Kidney (tissue), 14 donors: ENCODE data around the gene TEX35. TPM values are rescaled to one million over a fixed set of nuclear protein-coding genes. Genes with fewer than 3 reads are reported as not detected.

ENCODE experiments used
- DNase-seq, 5 donors: peaks; one replicate each; pipeline ENCODE4 v3.0.0-alpha.2; 2013 to 2020
- FAIRE-seq: peaks from 2 replicates; lab custom pipeline; 2012; peaks lifted over from hg19 to GRCh38; lab: Jason Lieb, UNC
- H3K27ac ChIP-seq, 2 donors: one replicate each; pipeline ENCODE4 v1.7.0; 2013; ENCODE audit warnings: low read depth in 2 of 2, low read length in 2 of 2, inconsistent platforms in 1 of 2
- H3K27me3 ChIP-seq: one replicate; pipeline ENCODE4 v1.7.1; 2013; ENCODE audit warnings: low read length, inconsistent platforms; ENCODE audit not compliant: control insufficient read depth, insufficient read depth
- H3K36me3 ChIP-seq, 3 donors: one replicate each; pipeline versions ENCODE4 v1.7.0 to v1.7.1; 2013; ENCODE audit warnings: low read length in 3 of 3, control low read depth in 1 of 3, inconsistent platforms in 1 of 3; ENCODE audit not compliant: insufficient read depth in 3 of 3, control insufficient read depth in 2 of 3
- H3K4me1 ChIP-seq, 3 donors: one replicate each; pipeline versions ENCODE4 v1.7.0 to v1.7.1; 2013; ENCODE audit warnings: low read length in 3 of 3, inconsistent platforms in 1 of 3, low read depth in 1 of 3; ENCODE audit not compliant: control insufficient read depth in 2 of 3, insufficient read depth in 2 of 3
- H3K4me3 ChIP-seq, 3 donors: one replicate each; pipeline versions ENCODE4 v1.7.0 to v1.8.1; 2013; ENCODE audit warnings: low read length in 3 of 3, control low read depth in 1 of 3, inconsistent platforms in 1 of 3
- H3K9ac ChIP-seq, 3 donors: one replicate each; pipeline versions ENCODE4 v1.7.0 to v1.7.1; 2013; ENCODE audit warnings: low read length in 3 of 3, control low read depth in 1 of 3, inconsistent platforms in 1 of 3
- H3K9me3 ChIP-seq, 3 donors: one replicate each; pipeline versions ENCODE4 v1.7.0 to v1.7.1; 2013; ENCODE audit warnings: low read length in 3 of 3, control low read depth in 1 of 3, inconsistent platforms in 1 of 3; ENCODE audit not compliant: control insufficient read depth in 2 of 3, insufficient read depth in 1 of 3
- CTCF ChIP-seq: IDR thresholded peaks from 3 replicates; pipeline ENCODE4 v1.5.1; 2012; ENCODE audit warnings: mild to moderate bottlenecking, moderate library complexity, borderline replicate concordance; ENCODE audit not compliant: insufficient read depth; ENCODE audit errors: extremely low read depth
- intact Hi-C: fragments of 100-400 bp; cut with DNase I; formaldehyde crosslinking; loops from one replicate; pipeline ENCODE4 v1.11.1; 2022
- polyA plus RNA-seq: library from polyadenylated mRNA; stranded (reverse); fragments of 350-450 nt; fragmentation: Illumina TruSeq; extraction: RNeasy Lipid Tissue Mini Kit (QIAGEN cat#74804); gene quantifications from one replicate; pipeline ENCODE4 v1.2.3, GENCODE V29; 2014; ENCODE audit warnings: low read depth, low replicate concordance; ENCODE audit not compliant: insufficient read depth
- total RNA-seq: library from RNA; stranded (reverse); fragmentation: NEBNext Ultra II Directional; extraction: Animal tissue kit (Norgen Biotek cat#: 25700); gene quantifications from one replicate; pipeline ENCODE4 v1.2.1, GENCODE V29; 2021
- donor health status: control.
- donor health status: control.
- donor health status: control.
- donor health status: control.
- donor health status: control.
- donor health status: DM: yes; HTN: yes; CAD: no.
- donor health status: Normal renal cell carcinoma (clear cell type).

TEX35 gene
- total and polyA plus RNA-seq, 2 donors from 2014 or later, result not detected

GRCh38 chr1:178532392-178532791, 19.5 kb downstream of the TEX35 start:
- FAIRE-seq, result peak; percentile 3
- intact Hi-C loops, result loop anchor here (10.0 kb wide), 1 partner anchor 222 kb away; no protein-coding TSS in a partner anchor
- peak; percentile 89 for TF ChIP-seq CTCF

DNA sequence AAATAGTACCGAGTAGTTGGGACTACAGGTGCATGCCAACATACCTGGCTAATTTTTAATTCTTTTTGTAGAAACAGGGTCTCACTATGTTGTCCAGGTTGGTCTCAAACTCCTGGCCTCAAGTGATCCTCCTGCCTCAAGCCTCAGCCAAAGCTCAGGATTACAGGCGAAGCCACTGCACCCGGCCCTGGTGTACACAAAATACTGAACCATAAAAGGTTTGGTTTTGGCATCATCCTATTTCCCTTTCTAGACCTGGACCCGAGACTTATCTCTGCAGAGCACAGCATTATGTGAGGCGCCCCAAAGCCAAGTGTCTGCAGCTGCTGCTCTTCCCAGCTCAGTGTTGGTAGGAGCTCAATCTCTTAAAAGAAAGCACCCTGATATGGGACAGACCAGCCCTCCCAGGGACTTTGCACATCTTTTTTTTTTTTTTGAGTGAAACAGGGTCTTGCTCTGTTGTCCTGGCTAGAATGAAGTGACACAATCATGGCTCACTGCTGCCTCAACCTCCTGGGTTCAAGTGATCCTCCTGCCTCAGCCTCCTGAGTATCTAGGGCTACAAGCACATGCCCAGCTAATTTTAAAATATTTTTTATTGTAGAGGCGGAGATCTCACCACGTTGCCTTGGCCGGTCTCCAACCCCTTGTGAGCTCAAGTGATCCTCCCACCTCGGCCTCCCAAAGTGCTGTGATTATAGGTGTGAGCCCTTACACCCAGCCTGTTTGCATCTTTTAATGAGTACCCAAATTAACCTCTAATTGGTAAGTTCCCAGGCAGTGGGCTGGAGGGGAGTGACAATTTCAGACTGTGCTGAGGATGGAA, 20.4 kb downstream of the TEX35 start:
- no peak overlapping the region for H3K27ac ChIP-seq
- no peaks in the 10 kb centered on the region for H3K27me3 ChIP-seq
- peaks cover 0 to 2% (median 0%) of the 10 kb centered on the region in 3 donors for H3K4me1 ChIP-seq
- no peak for DNase-seq
- no peak overlapping the region for H3K9ac ChIP-seq
- TF ChIP-seq CTCF, result no peak
- no peak for FAIRE-seq
- no peak overlapping the region for H3K4me3 ChIP-seq
- intact Hi-C loops, result loop anchor here (10.0 kb wide), 1 partner anchor 221 kb away; no protein-coding TSS in a partner anchor
- no peaks in the 10 kb centered on the region for H3K9me3 ChIP-seq
- H3K36me3 ChIP-seq, result no peaks in the 10 kb centered on the region

More at GRCh38 chr1:178532392-178532791, 19.5 kb downstream of the TEX35 start:
- H3K36me3 ChIP-seq, result no peaks in the 10 kb centered on the region
- H3K27me3 ChIP-seq, result no peaks in the 10 kb centered on the region
- H3K27ac ChIP-seq, result no peak overlapping the region
- no peak overlapping the region for H3K9ac ChIP-seq
- DNase-seq, result peak; percentile 86 to 89 (median 88)
- no peak overlapping the region for H3K4me3 ChIP-seq
- H3K9me3 ChIP-seq, result no peaks in the 10 kb centered on the region
- H3K4me1 ChIP-seq, result peaks cover 0 to 2% (median 0%) of the 10 kb centered on the region in 3 donors

GRCh38 chr1:178534137-178534868, 21.4 kb downstream of the TEX35 start:
- Histone ChIP-seq H3K9me3 (no peaks in the 10 kb centered on the region), H3K27ac (no peak overlapping the region), H3K27me3 (no peaks in the 10 kb centered on the region), H3K4me1 (peaks cover 0 to 2% (median 0%) of the 10 kb centered on the region in 3 donors), H3K4me3 (no peak overlapping the region), H3K9ac (no peak overlapping the region), H3K36me3 (no peaks in the 10 kb centered on the region)
- intact Hi-C loops, result loop anchor here (10.0 kb wide), 1 partner anchor 220 kb away; no protein-coding TSS in a partner anchor
- FAIRE-seq (no peak), DNase-seq (no peak)
- no peak for TF ChIP-seq CTCF
